HEK293 (cell line): Measurements from ENCODE around the gene EME2.

ENCODE experiments used
- CTCF ChIA-PET: fragments of 350-600 bp; formaldehyde crosslinking; extraction: SDS; loops from one replicate; lab custom pipeline; 2021; ENCODE audit warnings: antibody characterized with exemption; lab: Yijun Ruan, JAX
- POLR2A ChIA-PET: fragments of 300-600 bp; formaldehyde crosslinking; extraction: SDS; loops from one replicate; lab custom pipeline; 2020; ENCODE audit warnings: antibody characterized with exemption, inconsistent platforms; lab: Yijun Ruan, JAX
- H3K27ac ChIP-seq: fragments of 200-500 bp; sonication (Bioruptor generic); 2 replicates; pipeline ENCODE4 v1.5.1; 2014; ENCODE audit warnings: low read depth, low read length, control low read depth, inconsistent platforms; ENCODE audit errors: extremely low read depth
- H3K36me3 ChIP-seq, 2 experiments: fragments of 200-500 bp in 1 of 2; sonication (Bioruptor generic) in 1 of 2; 1 replicate in 1 of 2; 2 replicates in 1 of 2; pipeline ENCODE4 v1.5.1; 2014 to 2017; ENCODE audit warnings: inconsistent platforms in 2 of 2, low read length in 2 of 2; ENCODE audit not compliant: control insufficient read depth in 2 of 2, insufficient read depth in 1 of 2
- H3K4me1 ChIP-seq: fragments of 200-500 bp; sonication (Bioruptor generic); 2 replicates; pipeline ENCODE4 v1.5.1; 2014; ENCODE audit warnings: mild to moderate bottlenecking, low read length, inconsistent platforms; ENCODE audit not compliant: control insufficient read depth, insufficient read depth
- H3K4me3 ChIP-seq: 2 replicates; pipeline ENCODE4 v1.5.1; 2011; ENCODE audit warnings: low read depth, mild to moderate bottlenecking, control low read depth, low read length, moderate library complexity
- H3K9me3 ChIP-seq: fragments of 200-500 bp; sonication (Bioruptor generic); 2 replicates; pipeline ENCODE4 v1.5.1; 2014; ENCODE audit warnings: low read depth, low read length, inconsistent platforms; ENCODE audit not compliant: control insufficient read depth, insufficient read depth
- ELK4 ChIP-seq: IDR thresholded peaks from 2 replicates; pipeline ENCODE4 v1.6.1; 2011; ENCODE audit warnings: mild to moderate bottlenecking, low read depth, low read length, borderline replicate concordance
- GLIS1 ChIP-seq: fragments of 450-650 bp; formaldehyde crosslinking; IDR thresholded peaks from 2 replicates; pipeline ENCODE4 v1.5.1; 2016; ENCODE audit warnings: missing biosample characterization, missing genetic modification characterization
- IKZF3 ChIP-seq: fragments of 450-650 bp; IDR thresholded peaks from 2 replicates; pipeline ENCODE4 v1.5.0; 2018; ENCODE audit warnings: missing biosample characterization, mild to moderate bottlenecking, missing genetic modification characterization, moderate library complexity
- KLF1 ChIP-seq: fragments of 450-650 bp; formaldehyde crosslinking; IDR thresholded peaks from 2 replicates; pipeline ENCODE4 v1.5.1; 2016; ENCODE audit warnings: missing biosample characterization, missing genetic modification characterization
- KLF17 ChIP-seq: fragments of 450-650 bp; formaldehyde crosslinking; IDR thresholded peaks from 2 replicates; pipeline ENCODE4 v1.5.1; 2016; ENCODE audit warnings: missing biosample characterization, missing genetic modification characterization
- KLF8 ChIP-seq: fragments of 450-650 bp; formaldehyde crosslinking; IDR thresholded peaks from 2 replicates; pipeline ENCODE4 v1.5.1; 2016; ENCODE audit warnings: missing biosample characterization, missing genetic modification characterization
- KLF9 ChIP-seq: fragments of 450-650 bp; formaldehyde crosslinking; IDR thresholded peaks from 2 replicates; pipeline ENCODE4 v1.5.1; 2016; ENCODE audit warnings: missing biosample characterization, missing genetic modification characterization, low read depth
- REST ChIP-seq: fragments of 450-650 bp; formaldehyde crosslinking; IDR thresholded peaks from 2 replicates; pipeline ENCODE4 v1.5.1; 2016; ENCODE audit warnings: missing biosample characterization, missing genetic modification characterization
- YY2 ChIP-seq: fragments of 450-650 bp; formaldehyde crosslinking; IDR thresholded peaks from 2 replicates; pipeline ENCODE4 v1.5.1; 2016; ENCODE audit warnings: missing biosample characterization, missing genetic modification characterization
- ZBTB6 ChIP-seq: fragments of 450-650 bp; formaldehyde crosslinking; IDR thresholded peaks from 2 replicates; pipeline ENCODE4 v1.5.1; 2017; ENCODE audit warnings: missing biosample characterization, missing genetic modification characterization
- ZNF112 ChIP-seq: fragments of 450-650 bp; formaldehyde crosslinking; IDR thresholded peaks from 2 replicates; pipeline ENCODE4 v1.5.0; 2017; ENCODE audit warnings: missing biosample characterization, missing genetic modification characterization
- ZNF133 ChIP-seq: fragments of 450-650 bp; formaldehyde crosslinking; IDR thresholded peaks from 2 replicates; pipeline ENCODE4 v1.5.1; 2016; ENCODE audit warnings: missing biosample characterization, missing genetic modification characterization
- ZNF214 ChIP-seq: fragments of 450-650 bp; formaldehyde crosslinking; IDR thresholded peaks from 2 replicates; pipeline ENCODE4 v1.5.1; 2017; ENCODE audit warnings: missing biosample characterization, mild to moderate bottlenecking, missing genetic modification characterization, borderline replicate concordance
- ZNF350 ChIP-seq: fragments of 450-650 bp; formaldehyde crosslinking; IDR thresholded peaks from 2 replicates; pipeline ENCODE4 v1.5.0; 2017; ENCODE audit warnings: missing biosample characterization, mild to moderate bottlenecking, missing genetic modification characterization
- ZNF426 ChIP-seq: fragments of 450-650 bp; formaldehyde crosslinking; IDR thresholded peaks from 2 replicates; pipeline ENCODE4 v1.5.1; 2017; ENCODE audit warnings: missing biosample characterization, missing genetic modification characterization, mild to moderate bottlenecking, inconsistent platforms, moderate library complexity
- ZNF501 ChIP-seq: fragments of 450-650 bp; formaldehyde crosslinking; IDR thresholded peaks from 2 replicates; pipeline ENCODE4 v1.5.1; 2016; ENCODE audit warnings: missing biosample characterization, missing genetic modification characterization
- ZNF514 ChIP-seq: fragments of 450-650 bp; formaldehyde crosslinking; IDR thresholded peaks from 2 replicates; pipeline ENCODE4 v1.5.1; 2016; ENCODE audit warnings: missing biosample characterization, missing genetic modification characterization
- ZNF585B ChIP-seq: fragments of 450-650 bp; formaldehyde crosslinking; IDR thresholded peaks from 2 replicates; pipeline ENCODE4 v1.5.1; 2016; ENCODE audit warnings: missing biosample characterization, missing genetic modification characterization
- ZNF768 ChIP-seq: fragments of 450-650 bp; formaldehyde crosslinking; IDR thresholded peaks from 2 replicates; pipeline ENCODE4 v1.5.1; 2018; ENCODE audit warnings: missing biosample characterization, mild to moderate bottlenecking, missing genetic modification characterization
- ZXDB ChIP-seq: fragments of 450-650 bp; formaldehyde crosslinking; IDR thresholded peaks from 2 replicates; pipeline ENCODE4 v1.5.1; 2016; ENCODE audit warnings: missing biosample characterization, missing genetic modification characterization
- TF ChIP-seq, protein P1 (sequence below): fragments of 450-650 bp; formaldehyde crosslinking; IDR thresholded peaks from 2 replicates; pipeline ENCODE4 v1.5.1; 2016; ENCODE audit warnings: missing biosample characterization, missing genetic modification characterization

The EME2 gene

GRCh38 chr16:1763521-1764511 lies 8.8 kb upstream of the EME2 start:
- Histone ChIP-seq H3K4me1 (no peaks in the 10 kb centered on the region), H3K9me3 (no peaks in the 10 kb centered on the region), H3K4me3 (no peak overlapping the region), H3K36me3 (peaks cover 0 to 93% of the 10 kb centered on the region in 2 experiments; a peak in 1 of 3 replicates), H3K27ac (no peak overlapping the region)
- 0 out of 2 replicates have a peak, but pooled peaks have one; percentile 20 for TF ChIP-seq KLF17 (tag by site-specific recombination)
- TF ChIP-seq REST, result no peak
- TF ChIP-seq ZNF768, result no peak
- TF ChIP-seq ZBTB6 (tag by site-specific recombination), result no peak
- peak; percentile 80 for TF ChIP-seq KLF1
- no peak for TF ChIP-seq ZNF350
- TF ChIP-seq KLF8 (tag by site-specific recombination), result peak; percentile 51; the same call in 1 of the 2 replicates
- 0 out of 2 replicates have a peak, but pooled peaks have one; percentile 20 for TF ChIP-seq IKZF3 (tag by site-specific recombination)
- no peak for TF ChIP-seq ZNF514
- no peak for TF ChIP-seq ZNF214
- TF ChIP-seq GLIS1 (tag by site-specific recombination), result no peak
- TF ChIP-seq, protein P1, sequence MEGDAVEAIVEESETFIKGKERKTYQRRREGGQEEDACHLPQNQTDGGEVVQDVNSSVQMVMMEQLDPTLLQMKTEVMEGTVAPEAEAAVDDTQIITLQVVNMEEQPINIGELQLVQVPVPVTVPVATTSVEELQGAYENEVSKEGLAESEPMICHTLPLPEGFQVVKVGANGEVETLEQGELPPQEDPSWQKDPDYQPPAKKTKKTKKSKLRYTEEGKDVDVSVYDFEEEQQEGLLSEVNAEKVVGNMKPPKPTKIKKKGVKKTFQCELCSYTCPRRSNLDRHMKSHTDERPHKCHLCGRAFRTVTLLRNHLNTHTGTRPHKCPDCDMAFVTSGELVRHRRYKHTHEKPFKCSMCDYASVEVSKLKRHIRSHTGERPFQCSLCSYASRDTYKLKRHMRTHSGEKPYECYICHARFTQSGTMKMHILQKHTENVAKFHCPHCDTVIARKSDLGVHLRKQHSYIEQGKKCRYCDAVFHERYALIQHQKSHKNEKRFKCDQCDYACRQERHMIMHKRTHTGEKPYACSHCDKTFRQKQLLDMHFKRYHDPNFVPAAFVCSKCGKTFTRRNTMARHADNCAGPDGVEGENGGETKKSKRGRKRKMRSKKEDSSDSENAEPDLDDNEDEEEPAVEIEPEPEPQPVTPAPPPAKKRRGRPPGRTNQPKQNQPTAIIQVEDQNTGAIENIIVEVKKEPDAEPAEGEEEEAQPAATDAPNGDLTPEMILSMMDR (tag by site-specific recombination), result peak; percentile 34
- no peak for TF ChIP-seq ZNF426 (tag by site-specific recombination)
- no peak for TF ChIP-seq ZXDB (tag by site-specific recombination)
- TF ChIP-seq ZNF501, result no peak
- CTCF ChIA-PET, result interaction anchor here (0.6 to 0.9 kb wide), 3 partner anchors 10 to 60 kb away, joined by 4 to 9 read pairs (median 5); no protein-coding TSS in a partner anchor
- POLR2A ChIA-PET, result interaction anchor here (1.4 kb wide), 1 partner anchor 19 kb away, joined by 6 read pairs; the partner anchor contains the start of genes NUBP2 and SPSB3

DNA sequence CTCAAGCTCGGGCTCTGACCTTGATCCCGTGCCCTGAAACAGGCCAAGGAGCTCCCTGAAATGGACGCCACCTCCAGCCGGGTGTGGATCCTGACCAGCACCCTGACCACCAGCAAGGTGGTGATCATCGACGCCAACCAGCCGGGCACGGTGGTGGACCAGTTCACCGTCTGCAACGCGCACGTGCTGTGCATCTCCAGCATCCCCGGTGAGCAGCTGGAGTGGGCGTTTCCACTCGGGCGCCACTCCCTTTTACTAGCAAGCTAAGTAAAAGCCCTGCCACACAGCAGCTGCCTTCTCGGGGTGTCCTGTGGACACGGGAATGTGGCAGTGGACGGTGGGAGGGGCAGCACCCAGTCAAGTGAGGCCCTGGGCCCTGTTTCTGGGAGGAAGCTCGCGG lies 7.6 kb upstream of the EME2 start:
- TF ChIP-seq YY2 (tag by site-specific recombination) (no peak), ZNF133 (tag by site-specific recombination) (no peak), ZNF585B (tag by site-specific recombination) (no peak), ZNF112 (no peak), ELK4 (no peak), KLF9 (peak; percentile 19; the same call in 1 of the 2 replicates)
- Histone ChIP-seq H3K27ac (no peak overlapping the region), H3K9me3 (no peaks in the 10 kb centered on the region), H3K36me3 (peaks cover 0 to 94% of the 10 kb centered on the region in 2 experiments; a peak in 1 of 3 replicates), H3K4me3 (no peak overlapping the region), H3K4me1 (peaks cover 2% of the 10 kb centered on the region; the same call in 1 of the 2 replicates)
- ChIA-PET POLR2A (interaction anchor here (0.8 to 1.4 kb wide), 2 partner anchors 18 to 200 kb away, joined by 4 to 6 read pairs; partner anchors contain the start of genes NUBP2, RPS2 and SPSB3), CTCF (interaction anchor here (0.6 kb wide), 1 partner anchor 155 kb away, joined by 3 read pairs; no protein-coding TSS in a partner anchor)
